HS-27A (cell line): Measurements from ENCODE around the gene HSPD1.

Experiments used
- DNase-seq: peaks from one replicate; pipeline ENCODE4 v3.0.0-alpha.2; 2012; ENCODE audit warnings: low read depth, missing footprints

Gene HSPD1

GRCh38 chr2:197499594-197500502 is at the start of gene HSPD1, which contains the start of gene HSPE1:
HSPD1 (minus strand) TSS chr2:197499840; CDS start chr2:197498848, 992 bp downstream.
HSPE1 (plus strand) TSS chr2:197500379; CDS start chr2:197500437, 58 bp downstream.
- DNase-seq: peak; percentile 94

GRCh38 chr2:197548582-197548981 is 48.9 kb upstream of the HSPD1 start:
- no peak for DNase-seq

DNA sequence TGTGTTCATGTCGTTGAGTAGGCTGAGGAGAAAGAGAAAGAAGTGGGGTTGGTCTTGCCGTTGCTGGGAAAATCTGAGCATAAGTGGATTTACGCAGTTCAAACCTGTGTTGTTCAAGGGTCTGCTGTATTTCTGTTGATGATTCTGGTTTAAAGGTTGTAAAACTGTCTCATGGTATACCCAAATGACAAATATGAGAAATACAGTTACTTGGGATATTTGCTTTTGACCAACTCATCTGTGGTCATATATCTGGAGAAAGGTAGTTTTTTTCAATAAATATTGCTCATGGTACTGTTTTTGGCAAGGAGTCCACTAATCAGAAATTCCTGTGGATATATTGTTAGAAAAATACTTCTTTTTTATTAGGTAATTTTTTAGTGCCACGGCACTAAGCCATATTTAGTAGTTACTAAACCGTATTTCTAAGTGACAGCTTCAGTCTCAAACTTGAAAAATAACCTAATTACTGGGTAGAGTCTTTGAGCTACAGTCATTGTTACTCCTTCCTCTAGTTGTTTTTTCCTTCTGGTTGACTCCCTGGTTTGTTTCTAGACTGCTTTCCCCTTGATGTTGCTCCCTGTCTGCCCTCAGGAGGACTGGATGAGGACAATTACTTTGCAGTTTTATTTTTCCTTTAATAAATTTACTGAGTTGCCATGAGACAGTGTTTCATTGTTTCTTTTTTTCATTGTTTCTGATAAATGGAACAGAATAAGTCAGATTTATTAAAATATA is 47.7 kb upstream of the HSPD1 start:
- DNase-seq: no peak

DNA sequence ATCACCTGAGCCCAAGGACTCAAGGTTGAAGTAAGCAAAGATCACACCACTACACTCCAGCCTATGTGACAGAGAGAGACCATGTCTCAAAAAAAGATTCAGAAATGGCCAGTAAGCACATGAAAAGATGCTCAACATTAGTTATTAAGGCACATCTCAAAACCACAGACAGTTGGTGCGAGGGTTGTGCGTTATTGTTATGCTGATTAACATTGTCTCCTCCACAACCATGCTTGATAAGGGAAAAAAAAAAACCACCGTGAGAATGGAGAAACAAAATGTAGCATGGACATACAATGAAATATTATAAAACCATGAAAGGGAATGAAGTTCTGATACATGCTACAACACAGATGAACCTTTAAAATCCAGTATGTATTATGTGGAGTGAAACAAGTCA is 43.6 kb upstream of the HSPD1 start:
- no peak for DNase-seq

DNA sequence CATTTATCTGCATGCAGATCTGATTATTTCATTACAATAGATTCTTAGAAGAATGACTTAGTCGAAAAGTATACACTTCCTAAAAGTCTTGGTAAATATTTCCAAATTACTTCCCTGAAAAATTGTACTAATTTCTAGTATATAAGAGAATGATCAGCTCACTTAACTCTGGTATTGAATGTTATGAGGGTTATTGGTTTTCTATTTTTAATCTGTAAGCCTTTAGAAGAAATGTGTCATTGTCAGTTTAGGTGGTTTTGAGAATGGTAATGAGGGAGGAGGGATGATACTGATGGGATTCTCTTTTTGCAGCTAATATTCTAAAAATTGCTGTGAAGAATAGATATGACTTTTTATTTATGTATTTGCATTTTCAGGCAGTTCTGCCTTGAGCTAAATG is 40.1 kb upstream of the HSPD1 start:
- DNase-seq: no peak

- DNase-seq: no peak
These were observed 38.8 kb upstream of the HSPD1 start for GRCh38 chr2:197538412-197538811.

- no peak for DNase-seq
These were observed 17.5 kb upstream of the HSPD1 start for GRCh38 chr2:197517150-197517549.

DNA sequence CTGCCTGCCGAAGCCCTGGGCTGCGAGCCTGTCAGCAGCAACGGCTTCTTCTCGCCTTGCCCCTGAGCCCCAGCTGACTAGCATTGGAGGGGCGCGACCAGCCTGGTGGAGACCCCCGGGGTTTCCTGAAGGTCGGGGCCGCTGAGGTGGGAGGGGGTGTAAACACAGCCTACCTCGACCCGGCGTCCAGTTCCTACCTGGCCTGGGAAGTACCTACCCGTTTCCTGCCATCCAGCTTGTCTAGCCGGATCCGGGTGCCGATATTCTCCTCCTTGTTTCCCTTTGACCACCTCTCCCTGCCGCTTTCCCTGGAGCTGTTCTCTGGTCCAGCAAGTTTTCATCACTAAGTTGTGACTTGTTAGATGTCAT is 16.7 kb upstream of the HSPD1 start:
- DNase-seq: no peak

DNA sequence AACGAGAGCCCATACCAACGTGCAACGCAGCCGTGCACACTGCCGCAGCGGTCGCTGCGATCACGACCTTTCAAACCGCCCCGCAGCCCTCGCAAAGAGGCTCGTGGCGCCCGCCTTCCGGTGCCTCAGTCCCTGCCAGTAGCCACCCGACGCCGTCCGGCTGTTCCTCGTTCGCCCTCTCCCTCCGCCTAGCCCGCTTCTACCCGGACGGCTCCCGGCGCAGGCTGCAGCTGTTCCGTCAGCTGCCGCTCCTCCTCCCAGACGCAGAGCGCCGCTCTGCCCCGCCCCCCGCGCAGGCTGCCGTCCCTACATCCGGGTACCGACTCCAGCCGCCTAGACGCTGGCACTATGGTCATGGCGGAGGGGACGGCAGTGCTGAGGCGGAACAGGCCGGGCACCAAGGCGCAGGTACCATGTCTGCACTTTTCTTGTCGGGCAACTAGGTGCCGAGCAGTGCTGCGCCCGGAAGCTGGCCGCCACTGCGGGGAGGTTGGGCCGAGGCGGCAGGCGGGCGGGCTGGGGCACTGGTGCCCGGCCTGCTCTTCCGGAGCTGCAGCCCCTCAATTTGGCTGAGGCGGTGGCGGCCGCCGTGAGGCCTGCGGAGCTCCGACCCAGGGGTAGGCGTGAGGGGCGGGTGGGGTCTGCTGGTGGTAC is 16.2 kb upstream of the HSPD1 start, which contains the start of gene MOB4:
Gene MOB4 (plus strand): TSS at position 328 of the 654 bp plus-strand sequence. CDS start 21 bp downstream, at position 349.
- peak; percentile 66 for DNase-seq

- DNase-seq: no peak
These were observed 15.7 kb upstream of the HSPD1 start for GRCh38 chr2:197515315-197515738.

DNA sequence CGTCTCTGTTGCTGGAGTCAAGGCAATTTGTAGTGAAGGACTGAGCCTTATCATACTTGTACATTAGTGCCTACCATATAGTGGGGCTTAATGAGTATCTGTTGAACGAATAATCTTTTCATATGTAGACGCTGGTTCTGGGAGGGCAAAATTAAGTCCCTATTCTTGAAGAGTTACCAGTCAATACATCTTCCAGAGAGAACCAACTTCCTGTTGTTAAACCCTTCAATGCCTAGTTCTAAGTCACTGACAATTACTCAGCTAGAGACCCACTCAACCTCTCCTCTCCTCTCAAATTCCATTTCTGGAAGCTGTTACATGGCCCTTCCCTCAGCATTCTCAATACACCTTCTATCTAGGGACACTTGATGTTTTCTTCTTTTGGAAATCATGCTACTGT is 15.1 kb upstream of the HSPD1 start:
- DNase-seq: no peak

- no peak for DNase-seq
These were observed 14.3 kb upstream of the HSPD1 start for GRCh38 chr2:197513915-197514314.

DNA sequence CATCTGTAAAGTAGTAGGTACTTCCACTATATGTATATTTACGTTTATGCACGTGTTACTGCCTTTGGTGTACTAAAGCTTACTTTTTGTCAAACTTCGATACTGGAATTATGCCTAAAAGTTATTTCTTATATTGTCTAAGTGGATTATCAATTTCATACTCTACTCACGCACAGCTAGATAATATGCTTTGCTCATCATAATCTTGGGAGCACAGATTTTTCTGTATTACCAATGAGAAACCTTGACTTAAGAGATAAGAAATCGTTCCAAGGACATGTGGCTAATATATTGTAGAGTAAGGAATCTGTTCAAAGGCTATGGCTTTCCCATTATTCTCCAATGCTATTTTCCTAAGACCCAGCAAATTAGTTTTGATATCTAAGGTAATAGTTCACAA is 7.0 kb upstream of the HSPD1 start:
- no peak for DNase-seq

DNA sequence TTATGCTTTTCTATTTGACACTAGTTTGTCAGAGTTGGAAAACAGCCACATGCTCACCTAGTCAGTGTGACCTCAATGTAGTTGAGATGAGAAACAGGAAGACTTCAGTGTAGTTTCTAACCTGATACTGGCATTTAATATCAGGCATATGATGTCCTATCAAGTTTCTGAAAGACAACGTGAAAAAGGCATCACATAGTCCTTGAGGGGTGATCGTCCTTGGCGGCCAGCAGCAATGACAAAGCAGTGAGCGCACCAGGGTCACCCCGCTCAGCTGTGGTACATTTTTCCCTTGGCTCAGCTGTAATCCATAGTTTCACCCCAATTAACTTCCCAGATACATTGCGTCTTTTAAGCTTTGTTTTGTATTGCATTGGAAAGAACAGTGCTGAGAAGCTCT is 4.9 kb upstream of the HSPD1 start:
- DNase-seq: no peak

- no peak for DNase-seq
These were observed 4.4 kb upstream of the HSPD1 start for GRCh38 chr2:197504000-197504399.

DNA sequence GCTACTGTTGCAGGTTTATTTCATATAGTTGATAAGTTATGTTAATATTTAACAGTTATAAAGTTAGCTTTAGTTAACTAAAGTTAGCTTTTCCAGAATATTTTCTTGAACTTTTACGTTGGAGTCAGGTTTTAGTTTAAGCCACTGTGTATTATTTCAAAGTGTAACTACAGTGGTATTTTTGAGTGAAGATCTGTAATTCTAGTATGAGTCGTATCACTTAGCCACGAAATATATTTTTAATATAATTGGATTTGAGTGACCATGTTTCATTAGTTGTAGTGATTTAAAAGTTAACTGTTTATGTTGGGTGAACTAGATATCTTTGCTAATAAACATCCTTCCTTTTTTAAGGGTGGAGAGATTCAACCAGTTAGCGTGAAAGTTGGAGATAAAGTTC is 3.0 kb upstream of the HSPD1 start:
- DNase-seq: no peak

DNA sequence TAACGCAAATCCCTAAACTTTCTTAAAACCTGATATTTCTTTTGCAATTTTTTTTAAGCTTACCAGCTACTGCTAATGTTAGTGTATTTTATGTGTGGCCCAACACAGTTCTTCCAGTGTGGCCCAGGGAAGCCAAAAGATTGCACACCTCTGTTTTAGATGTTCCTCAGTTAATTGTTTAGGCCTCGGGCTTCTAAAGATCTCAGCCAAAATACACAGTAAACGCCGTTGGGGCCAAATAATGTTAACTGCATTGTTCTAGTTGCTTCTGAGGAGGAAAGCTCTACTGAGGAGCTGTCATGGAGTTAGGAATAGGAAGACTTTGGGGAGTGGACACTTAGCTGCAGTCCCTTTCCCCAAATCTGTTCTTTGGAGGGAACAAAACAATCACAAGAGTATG is 2.6 kb upstream of the HSPD1 start:
- DNase-seq: no peak

GRCh38 chr2:197500503-197501131 is 977 bp upstream of the HSPD1 start:
- DNase-seq: no peak

DNA sequence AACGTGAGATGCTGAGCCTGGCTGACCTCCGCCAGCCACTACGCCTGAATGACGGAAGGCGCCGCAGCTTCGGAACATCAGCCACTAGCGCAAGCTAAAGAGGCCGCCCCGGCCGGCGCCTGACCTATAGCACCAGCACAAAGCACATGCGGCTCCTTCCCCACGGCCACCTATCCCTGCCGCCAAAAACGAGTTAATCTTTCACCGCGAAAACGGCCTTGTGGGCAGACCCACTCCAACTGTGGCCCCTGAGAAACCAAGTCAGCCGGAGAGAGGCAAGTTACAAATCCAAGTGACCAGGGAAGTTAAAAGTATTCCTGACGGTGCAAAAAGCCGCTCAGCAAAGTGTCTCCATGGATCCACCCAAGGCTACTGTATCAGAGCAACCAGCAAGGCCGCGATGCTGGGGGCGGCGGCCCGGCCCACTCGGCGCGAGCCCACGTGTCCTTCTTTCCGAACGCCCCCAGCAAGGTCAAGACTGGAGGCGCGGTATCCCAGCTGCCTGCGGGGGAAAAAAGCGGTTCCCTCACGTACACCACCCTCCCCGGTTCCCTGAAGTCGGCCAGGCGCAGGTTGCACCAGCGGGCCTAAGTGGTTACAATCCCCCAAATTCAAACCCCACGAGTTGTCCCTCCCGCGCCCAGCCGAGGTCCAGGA is 575 bp downstream of the HSPD1 start:
- DNase-seq: no peak

GRCh38 chr2:197498235-197498936 is 1.3 kb downstream of the HSPD1 start:
- no peak for DNase-seq

- no peak for DNase-seq
These were observed 2.3 kb downstream of the HSPD1 start for GRCh38 chr2:197497326-197497725.
